ENCODE measurements around the gene NKTR. TPM values are rescaled to one million over a fixed set of nuclear protein-coding genes. Genes with fewer than 3 reads are reported as not detected.

NKTR gene
- total and polyA plus RNA-seq, 9 of the 15 experiments (the other 6 are each of a cell fraction or from before 2014, with no cell fraction given) = 19.7 to 123 (median 92.6) TPM

- TF ChIP-seq MTA2 (IDR thresholded peaks at IDR 0.05; ENCODE audit: low read depth) (0 out of 2 replicates have a peak, but pooled peaks have one; percentile 13), PTRF (tag; IDR thresholded peaks at IDR 0.05) (no peak), KDM2B (CRISPR knock-in tag; IDR thresholded peaks at IDR 0.05) (no peak), CREBBP (IDR thresholded peaks at IDR 0.05; ENCODE audit: low read depth, low read length) (no peak), VEZF1 (CRISPR knock-in tag; IDR thresholded peaks at IDR 0.05) (no peak), FOXJ3 (CRISPR knock-in tag; IDR thresholded peaks at IDR 0.05) (no peak), DPF2 (IDR thresholded peaks at IDR 0.05) (peak; percentile 40; the same call in 1 of the 2 replicates), RBM39 (optimal IDR thresholded peaks at IDR 0.05; ENCODE audit: low read depth, low read length) (no peak), PRMT5 (CRISPR knock-in tag; IDR thresholded peaks at IDR 0.05) (no peak), ZNF695 (CRISPR knock-in tag; IDR thresholded peaks at IDR 0.05) (no peak), RREB1 (CRISPR knock-in tag; IDR thresholded peaks at IDR 0.05) (no peak), FOXM1 (IDR thresholded peaks at IDR 0.05; ENCODE audit: low read depth) (no peak), FOXM1 (CRISPR knock-in tag; IDR thresholded peaks at IDR 0.05; ENCODE audit: low read depth) (no peak), HLTF (IDR thresholded peaks at IDR 0.05) (no peak), CBFA2T2 (conservative IDR thresholded peaks at IDR 0.05) (peak; percentile 76), ZNF583 (CRISPR knock-in tag; IDR thresholded peaks at IDR 0.05) (no peak), CHD2 (IDR thresholded peaks at IDR 0.05; ENCODE audit: low read depth, low read length) (no peak)
- TF ChIP-seq, protein P1, sequence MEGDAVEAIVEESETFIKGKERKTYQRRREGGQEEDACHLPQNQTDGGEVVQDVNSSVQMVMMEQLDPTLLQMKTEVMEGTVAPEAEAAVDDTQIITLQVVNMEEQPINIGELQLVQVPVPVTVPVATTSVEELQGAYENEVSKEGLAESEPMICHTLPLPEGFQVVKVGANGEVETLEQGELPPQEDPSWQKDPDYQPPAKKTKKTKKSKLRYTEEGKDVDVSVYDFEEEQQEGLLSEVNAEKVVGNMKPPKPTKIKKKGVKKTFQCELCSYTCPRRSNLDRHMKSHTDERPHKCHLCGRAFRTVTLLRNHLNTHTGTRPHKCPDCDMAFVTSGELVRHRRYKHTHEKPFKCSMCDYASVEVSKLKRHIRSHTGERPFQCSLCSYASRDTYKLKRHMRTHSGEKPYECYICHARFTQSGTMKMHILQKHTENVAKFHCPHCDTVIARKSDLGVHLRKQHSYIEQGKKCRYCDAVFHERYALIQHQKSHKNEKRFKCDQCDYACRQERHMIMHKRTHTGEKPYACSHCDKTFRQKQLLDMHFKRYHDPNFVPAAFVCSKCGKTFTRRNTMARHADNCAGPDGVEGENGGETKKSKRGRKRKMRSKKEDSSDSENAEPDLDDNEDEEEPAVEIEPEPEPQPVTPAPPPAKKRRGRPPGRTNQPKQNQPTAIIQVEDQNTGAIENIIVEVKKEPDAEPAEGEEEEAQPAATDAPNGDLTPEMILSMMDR (IDR thresholded peaks at IDR 0.05 in 2 of 3, conservative IDR thresholded peaks at IDR 0.05 in 1 of 3; ENCODE audit: insufficient read depth in 2 of 3, low read depth in 1 of 3, low read length in 3 of 3) = no peak
These were observed 6.9 kb upstream of the NKTR start (continued) for GRCh38 chr3:42593635-42594034.

Measured in K562 (cell line).